Nephron progenitor cell (in vitro differentiated cells): ENCODE data around the gene FETUB.

Experiments
- DNase-seq: peaks from one replicate; pipeline ENCODE4 v3.0.0; 2021
- H3K27ac Mint-ChIP-seq: 2 replicates; pipeline ENCODE4 v1.8.0; 2021; ENCODE audit warnings: mild to moderate bottlenecking, moderate library complexity, mixed read lengths
- H3K27me3 Mint-ChIP-seq: 2 replicates; pipeline ENCODE4 v1.8.0; 2021; ENCODE audit warnings: mild to moderate bottlenecking, low read depth, mixed read lengths; ENCODE audit not compliant: poor library complexity
- H3K36me3 Mint-ChIP-seq: 2 replicates; pipeline ENCODE4 v1.8.0; 2021; ENCODE audit warnings: low read depth, mixed read lengths
- H3K4me1 Mint-ChIP-seq: 2 replicates; pipeline ENCODE4 v1.8.0; 2021; ENCODE audit warnings: mixed read lengths
- H3K4me3 Mint-ChIP-seq: 2 replicates; pipeline ENCODE4 v1.8.0; 2021; ENCODE audit warnings: mild to moderate bottlenecking, moderate library complexity, mixed read lengths
- H3K9me3 Mint-ChIP-seq: 2 replicates; pipeline ENCODE4 v1.8.0; 2021; ENCODE audit warnings: mild to moderate bottlenecking, moderate library complexity, mixed read lengths
- CTCF ChIP-seq: fragments of 200-600 bp; sonication (generic); IDR thresholded peaks from 2 replicates; pipeline ENCODE4 v1.5.0; 2021; ENCODE audit warnings: antibody characterized with exemption

The FETUB gene

GRCh38 chr3:186642014-186642413 is 1.8 kb downstream of the FETUB start:
- H3K27ac Mint-ChIP-seq, result no peak overlapping the region
- H3K27me3 Mint-ChIP-seq, result peaks cover 32% of the 10 kb centered on the region
- no peaks in the 10 kb centered on the region for H3K9me3 Mint-ChIP-seq
- H3K4me3 Mint-ChIP-seq, result no peak overlapping the region
- no peak for TF ChIP-seq CTCF
- DNase-seq, result no peak
- H3K4me1 Mint-ChIP-seq, result no peaks in the 10 kb centered on the region
- H3K36me3 Mint-ChIP-seq, result no peaks in the 10 kb centered on the region

GRCh38 chr3:186643493-186643892 is 3.3 kb downstream of the FETUB start:
- Mint-ChIP-seq H3K27ac (no peak overlapping the region), H3K4me1 (no peaks in the 10 kb centered on the region), H3K36me3 (no peaks in the 10 kb centered on the region), H3K9me3 (no peaks in the 10 kb centered on the region), H3K27me3 (peaks cover 26% of the 10 kb centered on the region), H3K4me3 (no peak overlapping the region)
- no peak for TF ChIP-seq CTCF
- DNase-seq, result no peak

GRCh38 chr3:186644683-186645082 is 4.5 kb downstream of the FETUB start:
- Mint-ChIP-seq H3K27ac (no peak overlapping the region), H3K4me3 (no peak overlapping the region), H3K27me3 (peaks cover 21% of the 10 kb centered on the region), H3K4me1 (no peaks in the 10 kb centered on the region), H3K9me3 (no peaks in the 10 kb centered on the region), H3K36me3 (no peaks in the 10 kb centered on the region)
- no peak for DNase-seq
- no peak for TF ChIP-seq CTCF

GRCh38 chr3:186646106-186646505 is 5.9 kb downstream of the FETUB start:
- H3K27ac Mint-ChIP-seq, result no peak overlapping the region
- peaks cover 17% of the 10 kb centered on the region for H3K27me3 Mint-ChIP-seq
- no peaks in the 10 kb centered on the region for H3K4me1 Mint-ChIP-seq
- DNase-seq, result no peak
- H3K9me3 Mint-ChIP-seq, result no peaks in the 10 kb centered on the region
- H3K36me3 Mint-ChIP-seq, result no peaks in the 10 kb centered on the region
- H3K4me3 Mint-ChIP-seq, result no peak overlapping the region
- no peak for TF ChIP-seq CTCF

GRCh38 chr3:186646841-186647240 is 6.6 kb downstream of the FETUB start:
- Mint-ChIP-seq H3K27me3 (peaks cover 15% of the 10 kb centered on the region), H3K36me3 (no peaks in the 10 kb centered on the region), H3K9me3 (no peaks in the 10 kb centered on the region), H3K4me3 (no peak overlapping the region), H3K4me1 (no peaks in the 10 kb centered on the region), H3K27ac (no peak overlapping the region)
- TF ChIP-seq CTCF, result no peak
- no peak for DNase-seq

GRCh38 chr3:186648851-186649250 is 8.7 kb downstream of the FETUB start:
- peaks cover 19% of the 10 kb centered on the region for H3K27me3 Mint-ChIP-seq
- peaks cover 13% of the 10 kb centered on the region for H3K4me1 Mint-ChIP-seq
- H3K4me3 Mint-ChIP-seq, result no peak overlapping the region
- no peak overlapping the region for H3K27ac Mint-ChIP-seq
- no peak for TF ChIP-seq CTCF
- DNase-seq, result no peak
- H3K9me3 Mint-ChIP-seq, result no peaks in the 10 kb centered on the region
- no peaks in the 10 kb centered on the region for H3K36me3 Mint-ChIP-seq
